Hepatocyte (in vitro differentiated cells): ENCODE measurements around the gene CACYBP.

Experiments
- CTCF ChIP-seq: fragments of 200-600 bp; sonication (generic); IDR thresholded peaks from 2 replicates; pipeline ENCODE4 v1.5.1; 2016; ENCODE audit warnings: antibody characterized with exemption, mild to moderate bottlenecking; ENCODE audit not compliant: poor library complexity
- EZH2 ChIP-seq: fragments of 200-600 bp; sonication (generic); IDR thresholded peaks from 2 replicates; pipeline ENCODE4 v1.6.1; 2016; ENCODE audit warnings: antibody characterized with exemption, mild to moderate bottlenecking, borderline replicate concordance
- EZH2phosphoT487 ChIP-seq: fragments of 200-600 bp; sonication (generic); IDR thresholded peaks from one replicate; pipeline ENCODE4 v1.6.1; 2018; ENCODE audit warnings: antibody characterized with exemption, mild to moderate bottlenecking, low read depth, moderate library complexity; ENCODE audit not compliant: unreplicated experiment, severe bottlenecking

- TF ChIP-seq CTCF (no peak), EZH2 (no peak), EZH2phosphoT487 (no peak)
Observed at GRCh38 chr1:174960362-174960761, 39.4 kb upstream of the CACYBP start.
